ENCODE data around the gene RTRAF. TPM values are rescaled to one million over a fixed set of nuclear protein-coding genes. Genes with fewer than 3 reads are reported as not detected.

Gene RTRAF
- total and polyA plus RNA-seq, 2 of the 8 experiments (the other 6 are each of a cell fraction or from before 2014, with no cell fraction given): 149 to 359 TPM

DNA sequence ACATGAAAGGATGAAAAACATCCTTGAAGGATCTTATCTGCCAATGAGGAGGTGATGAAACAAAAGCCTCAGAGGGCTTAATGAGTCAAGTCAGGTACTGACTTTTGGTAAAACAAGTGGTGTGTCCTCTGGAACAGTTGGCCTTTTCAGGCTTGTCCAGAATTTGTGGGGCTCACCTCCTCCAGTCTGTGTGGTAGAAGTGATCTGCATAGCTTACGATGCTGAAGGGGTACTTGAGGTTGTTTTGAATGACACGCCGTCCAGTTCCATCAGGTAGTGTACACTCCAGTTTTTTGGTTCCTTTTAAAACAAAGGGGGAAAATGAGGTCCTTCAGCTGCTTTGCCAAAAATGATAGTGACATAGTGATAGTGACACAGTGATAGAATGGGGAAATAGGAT is 17.0 kb downstream of the RTRAF start (continued):
- TF ChIP-seq, protein P1, sequence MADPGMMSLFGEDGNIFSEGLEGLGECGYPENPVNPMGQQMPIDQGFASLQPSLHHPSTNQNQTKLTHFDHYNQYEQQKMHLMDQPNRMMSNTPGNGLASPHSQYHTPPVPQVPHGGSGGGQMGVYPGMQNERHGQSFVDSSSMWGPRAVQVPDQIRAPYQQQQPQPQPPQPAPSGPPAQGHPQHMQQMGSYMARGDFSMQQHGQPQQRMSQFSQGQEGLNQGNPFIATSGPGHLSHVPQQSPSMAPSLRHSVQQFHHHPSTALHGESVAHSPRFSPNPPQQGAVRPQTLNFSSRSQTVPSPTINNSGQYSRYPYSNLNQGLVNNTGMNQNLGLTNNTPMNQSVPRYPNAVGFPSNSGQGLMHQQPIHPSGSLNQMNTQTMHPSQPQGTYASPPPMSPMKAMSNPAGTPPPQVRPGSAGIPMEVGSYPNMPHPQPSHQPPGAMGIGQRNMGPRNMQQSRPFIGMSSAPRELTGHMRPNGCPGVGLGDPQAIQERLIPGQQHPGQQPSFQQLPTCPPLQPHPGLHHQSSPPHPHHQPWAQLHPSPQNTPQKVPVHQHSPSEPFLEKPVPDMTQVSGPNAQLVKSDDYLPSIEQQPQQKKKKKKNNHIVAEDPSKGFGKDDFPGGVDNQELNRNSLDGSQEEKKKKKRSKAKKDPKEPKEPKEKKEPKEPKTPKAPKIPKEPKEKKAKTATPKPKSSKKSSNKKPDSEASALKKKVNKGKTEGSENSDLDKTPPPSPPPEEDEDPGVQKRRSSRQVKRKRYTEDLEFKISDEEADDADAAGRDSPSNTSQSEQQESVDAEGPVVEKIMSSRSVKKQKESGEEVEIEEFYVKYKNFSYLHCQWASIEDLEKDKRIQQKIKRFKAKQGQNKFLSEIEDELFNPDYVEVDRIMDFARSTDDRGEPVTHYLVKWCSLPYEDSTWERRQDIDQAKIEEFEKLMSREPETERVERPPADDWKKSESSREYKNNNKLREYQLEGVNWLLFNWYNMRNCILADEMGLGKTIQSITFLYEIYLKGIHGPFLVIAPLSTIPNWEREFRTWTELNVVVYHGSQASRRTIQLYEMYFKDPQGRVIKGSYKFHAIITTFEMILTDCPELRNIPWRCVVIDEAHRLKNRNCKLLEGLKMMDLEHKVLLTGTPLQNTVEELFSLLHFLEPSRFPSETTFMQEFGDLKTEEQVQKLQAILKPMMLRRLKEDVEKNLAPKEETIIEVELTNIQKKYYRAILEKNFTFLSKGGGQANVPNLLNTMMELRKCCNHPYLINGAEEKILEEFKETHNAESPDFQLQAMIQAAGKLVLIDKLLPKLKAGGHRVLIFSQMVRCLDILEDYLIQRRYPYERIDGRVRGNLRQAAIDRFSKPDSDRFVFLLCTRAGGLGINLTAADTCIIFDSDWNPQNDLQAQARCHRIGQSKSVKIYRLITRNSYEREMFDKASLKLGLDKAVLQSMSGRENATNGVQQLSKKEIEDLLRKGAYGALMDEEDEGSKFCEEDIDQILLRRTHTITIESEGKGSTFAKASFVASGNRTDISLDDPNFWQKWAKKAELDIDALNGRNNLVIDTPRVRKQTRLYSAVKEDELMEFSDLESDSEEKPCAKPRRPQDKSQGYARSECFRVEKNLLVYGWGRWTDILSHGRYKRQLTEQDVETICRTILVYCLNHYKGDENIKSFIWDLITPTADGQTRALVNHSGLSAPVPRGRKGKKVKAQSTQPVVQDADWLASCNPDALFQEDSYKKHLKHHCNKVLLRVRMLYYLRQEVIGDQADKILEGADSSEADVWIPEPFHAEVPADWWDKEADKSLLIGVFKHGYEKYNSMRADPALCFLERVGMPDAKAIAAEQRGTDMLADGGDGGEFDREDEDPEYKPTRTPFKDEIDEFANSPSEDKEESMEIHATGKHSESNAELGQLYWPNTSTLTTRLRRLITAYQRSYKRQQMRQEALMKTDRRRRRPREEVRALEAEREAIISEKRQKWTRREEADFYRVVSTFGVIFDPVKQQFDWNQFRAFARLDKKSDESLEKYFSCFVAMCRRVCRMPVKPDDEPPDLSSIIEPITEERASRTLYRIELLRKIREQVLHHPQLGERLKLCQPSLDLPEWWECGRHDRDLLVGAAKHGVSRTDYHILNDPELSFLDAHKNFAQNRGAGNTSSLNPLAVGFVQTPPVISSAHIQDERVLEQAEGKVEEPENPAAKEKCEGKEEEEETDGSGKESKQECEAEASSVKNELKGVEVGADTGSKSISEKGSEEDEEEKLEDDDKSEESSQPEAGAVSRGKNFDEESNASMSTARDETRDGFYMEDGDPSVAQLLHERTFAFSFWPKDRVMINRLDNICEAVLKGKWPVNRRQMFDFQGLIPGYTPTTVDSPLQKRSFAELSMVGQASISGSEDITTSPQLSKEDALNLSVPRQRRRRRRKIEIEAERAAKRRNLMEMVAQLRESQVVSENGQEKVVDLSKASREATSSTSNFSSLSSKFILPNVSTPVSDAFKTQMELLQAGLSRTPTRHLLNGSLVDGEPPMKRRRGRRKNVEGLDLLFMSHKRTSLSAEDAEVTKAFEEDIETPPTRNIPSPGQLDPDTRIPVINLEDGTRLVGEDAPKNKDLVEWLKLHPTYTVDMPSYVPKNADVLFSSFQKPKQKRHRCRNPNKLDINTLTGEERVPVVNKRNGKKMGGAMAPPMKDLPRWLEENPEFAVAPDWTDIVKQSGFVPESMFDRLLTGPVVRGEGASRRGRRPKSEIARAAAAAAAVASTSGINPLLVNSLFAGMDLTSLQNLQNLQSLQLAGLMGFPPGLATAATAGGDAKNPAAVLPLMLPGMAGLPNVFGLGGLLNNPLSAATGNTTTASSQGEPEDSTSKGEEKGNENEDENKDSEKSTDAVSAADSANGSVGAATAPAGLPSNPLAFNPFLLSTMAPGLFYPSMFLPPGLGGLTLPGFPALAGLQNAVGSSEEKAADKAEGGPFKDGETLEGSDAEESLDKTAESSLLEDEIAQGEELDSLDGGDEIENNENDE (IDR thresholded peaks at IDR 0.05; ENCODE audit: insufficient replicate concordance, low read length): no peak
- TF ChIP-seq, protein P2, sequence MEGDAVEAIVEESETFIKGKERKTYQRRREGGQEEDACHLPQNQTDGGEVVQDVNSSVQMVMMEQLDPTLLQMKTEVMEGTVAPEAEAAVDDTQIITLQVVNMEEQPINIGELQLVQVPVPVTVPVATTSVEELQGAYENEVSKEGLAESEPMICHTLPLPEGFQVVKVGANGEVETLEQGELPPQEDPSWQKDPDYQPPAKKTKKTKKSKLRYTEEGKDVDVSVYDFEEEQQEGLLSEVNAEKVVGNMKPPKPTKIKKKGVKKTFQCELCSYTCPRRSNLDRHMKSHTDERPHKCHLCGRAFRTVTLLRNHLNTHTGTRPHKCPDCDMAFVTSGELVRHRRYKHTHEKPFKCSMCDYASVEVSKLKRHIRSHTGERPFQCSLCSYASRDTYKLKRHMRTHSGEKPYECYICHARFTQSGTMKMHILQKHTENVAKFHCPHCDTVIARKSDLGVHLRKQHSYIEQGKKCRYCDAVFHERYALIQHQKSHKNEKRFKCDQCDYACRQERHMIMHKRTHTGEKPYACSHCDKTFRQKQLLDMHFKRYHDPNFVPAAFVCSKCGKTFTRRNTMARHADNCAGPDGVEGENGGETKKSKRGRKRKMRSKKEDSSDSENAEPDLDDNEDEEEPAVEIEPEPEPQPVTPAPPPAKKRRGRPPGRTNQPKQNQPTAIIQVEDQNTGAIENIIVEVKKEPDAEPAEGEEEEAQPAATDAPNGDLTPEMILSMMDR (IDR thresholded peaks at IDR 0.05; ENCODE audit: control extremely low read depth in 1 of 3, insufficient read depth in 1 of 3, low read depth in 1 of 3, low read length in 3 of 3): no peak
- TF ChIP-seq, protein P3, sequence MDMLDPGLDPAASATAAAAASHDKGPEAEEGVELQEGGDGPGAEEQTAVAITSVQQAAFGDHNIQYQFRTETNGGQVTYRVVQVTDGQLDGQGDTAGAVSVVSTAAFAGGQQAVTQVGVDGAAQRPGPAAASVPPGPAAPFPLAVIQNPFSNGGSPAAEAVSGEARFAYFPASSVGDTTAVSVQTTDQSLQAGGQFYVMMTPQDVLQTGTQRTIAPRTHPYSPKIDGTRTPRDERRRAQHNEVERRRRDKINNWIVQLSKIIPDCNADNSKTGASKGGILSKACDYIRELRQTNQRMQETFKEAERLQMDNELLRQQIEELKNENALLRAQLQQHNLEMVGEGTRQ (IDR thresholded peaks at IDR 0.05; ENCODE audit: low read length): no peak

Data from H1 (cell line).